GM18858 (cell line): ENCODE measurements around the gene FBLL1.
"Not testable (repeated sequence)": the region's sequence is repeated elsewhere in the genome, so short reads cannot be mapped to it uniquely, and the experiment has no call there.

ENCODE experiments used
- ATAC-seq: cut with Tn5 transposase; IDR thresholded peaks from one replicate; pipeline ENCODE4 v1.9.1; 2021; ENCODE audit not compliant: unreplicated experiment

The FBLL1 gene

DNA sequence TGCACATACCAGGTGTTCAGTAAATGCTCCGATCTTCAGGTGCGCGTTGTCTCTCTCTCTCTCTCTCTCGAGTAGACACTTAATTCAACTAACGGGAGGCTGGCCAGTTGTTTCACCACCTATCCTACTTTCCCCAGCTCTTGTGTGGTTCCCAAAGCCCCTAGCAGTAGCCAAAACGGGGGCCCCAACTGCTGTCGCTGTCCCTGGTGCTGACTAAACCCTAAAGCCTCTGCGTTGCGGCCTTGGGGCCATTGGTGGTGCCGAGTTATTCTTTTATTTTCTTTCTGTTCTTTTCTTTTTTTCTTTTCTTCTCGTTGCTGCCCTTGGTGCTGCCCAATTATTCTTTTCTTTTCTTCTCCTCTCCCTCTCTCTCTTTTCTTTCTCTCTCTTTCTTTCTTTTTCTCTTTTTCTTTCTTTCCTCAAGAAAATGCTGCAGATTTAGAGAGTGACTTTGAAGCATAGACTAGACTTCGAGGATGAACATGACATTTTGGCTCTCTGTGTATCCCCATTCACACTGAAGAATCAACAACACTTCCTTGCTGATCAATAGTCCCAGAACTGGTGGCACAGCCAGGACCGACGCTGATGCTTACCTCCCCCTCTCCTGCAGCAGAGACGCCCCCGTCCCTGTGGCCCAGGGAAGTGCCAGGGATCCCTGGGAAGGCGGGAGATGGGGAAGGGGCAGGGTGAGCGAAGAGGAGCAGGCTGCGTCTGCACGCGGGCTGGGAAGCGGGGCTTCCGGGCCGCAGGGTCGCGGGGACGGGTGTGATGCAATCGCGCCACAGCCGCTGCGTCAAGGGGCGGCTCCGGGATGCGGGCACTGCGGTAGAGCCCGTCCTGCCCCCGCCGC lies at the start of gene FBLL1:
TSS of gene FBLL1 (plus strand) at position 785 of the 853 bp plus-strand sequence. CDS start 200 bp downstream, outside the sequence.
- no peak for ATAC-seq

DNA sequence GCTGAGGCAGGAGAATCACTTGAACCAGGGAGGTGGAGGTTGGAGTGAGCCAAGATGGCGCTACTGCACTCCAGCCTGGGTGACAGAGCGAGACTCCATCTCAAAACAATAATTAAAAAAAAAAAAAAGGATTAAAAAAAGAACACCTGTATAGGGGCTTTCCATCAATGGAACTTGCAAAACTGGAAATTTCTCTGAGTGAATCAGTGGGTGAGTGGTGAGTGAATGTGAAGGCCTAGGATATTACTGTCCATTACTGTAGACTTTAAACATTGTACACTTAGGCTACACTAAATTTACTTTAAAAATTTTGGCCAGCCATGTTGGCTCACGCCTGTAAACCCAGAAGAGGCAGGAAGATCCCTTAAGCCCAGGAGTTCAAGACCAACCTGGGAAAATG lies 48.5 kb upstream of the FBLL1 start:
- no peak for ATAC-seq

GRCh38 chr5:168481330-168481788 lies 47.7 kb upstream of the FBLL1 start:
- ATAC-seq = peak; percentile 95

DNA sequence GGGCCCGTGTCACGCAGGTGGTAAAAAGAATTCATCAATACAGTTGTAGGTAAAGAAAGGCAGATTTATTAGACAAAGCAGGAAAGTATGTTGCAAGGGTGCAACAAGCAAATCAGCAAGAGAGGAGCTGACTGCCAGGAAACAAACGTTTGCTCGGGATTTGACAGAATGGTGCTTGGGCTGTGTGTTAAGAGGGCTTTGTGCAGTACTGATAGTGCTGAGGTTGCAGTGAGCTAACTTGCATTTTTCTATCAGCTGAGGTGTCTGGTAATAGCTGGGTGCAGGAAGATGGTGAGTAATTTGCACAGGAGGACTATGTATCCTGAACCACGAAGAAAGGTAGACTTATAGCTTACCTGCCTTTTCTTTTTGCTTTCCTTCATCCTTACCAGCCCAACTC lies 46.7 kb upstream of the FBLL1 start:
- no peak for ATAC-seq

DNA sequence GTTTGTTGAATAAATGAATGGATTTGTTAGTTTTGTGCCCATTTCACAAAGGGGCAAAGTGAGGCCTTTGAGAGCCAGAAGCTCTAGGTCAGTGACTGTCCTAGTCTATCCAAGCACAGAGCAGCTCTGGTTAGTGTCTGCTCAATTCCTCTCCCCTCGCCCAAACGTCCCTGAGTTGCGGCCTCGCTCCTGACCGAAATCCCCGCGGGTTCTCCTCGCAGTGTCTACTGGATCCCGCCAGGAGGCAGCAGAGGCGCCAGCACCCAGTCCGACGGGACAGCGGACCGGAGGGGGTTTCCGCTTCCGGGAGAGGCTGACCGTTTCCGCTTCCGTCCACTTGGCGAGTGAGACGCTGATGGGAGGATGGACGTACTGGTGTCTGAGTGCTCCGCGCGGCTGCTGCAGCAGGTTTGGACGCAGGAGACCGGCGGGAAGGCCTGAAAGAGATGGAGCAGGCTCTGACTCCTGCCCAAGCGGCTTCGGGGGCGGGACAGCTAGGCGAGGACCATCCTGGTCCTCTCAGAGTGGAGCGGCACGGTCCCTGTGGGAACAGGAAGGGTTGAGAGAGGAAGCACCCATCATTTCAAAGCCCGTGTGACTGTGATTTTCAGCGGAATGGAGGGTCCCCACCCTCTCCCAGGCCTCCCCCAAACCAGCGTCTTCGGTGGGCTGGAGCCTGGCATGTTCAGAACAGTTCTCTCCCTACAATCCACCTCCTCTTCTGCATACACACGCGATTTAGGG lies 42.8 kb upstream of the FBLL1 start, which contains the start of gene RARS1:
TSS of gene RARS1 (plus strand) at position 336 of the 744 bp plus-strand sequence. CDS start at position 364, 28 bp downstream.
- peak; percentile 76 for ATAC-seq

- no peak for ATAC-seq
Observed at GRCh38 chr5:168489059-168489458, 40.0 kb upstream of the FBLL1 start.

DNA sequence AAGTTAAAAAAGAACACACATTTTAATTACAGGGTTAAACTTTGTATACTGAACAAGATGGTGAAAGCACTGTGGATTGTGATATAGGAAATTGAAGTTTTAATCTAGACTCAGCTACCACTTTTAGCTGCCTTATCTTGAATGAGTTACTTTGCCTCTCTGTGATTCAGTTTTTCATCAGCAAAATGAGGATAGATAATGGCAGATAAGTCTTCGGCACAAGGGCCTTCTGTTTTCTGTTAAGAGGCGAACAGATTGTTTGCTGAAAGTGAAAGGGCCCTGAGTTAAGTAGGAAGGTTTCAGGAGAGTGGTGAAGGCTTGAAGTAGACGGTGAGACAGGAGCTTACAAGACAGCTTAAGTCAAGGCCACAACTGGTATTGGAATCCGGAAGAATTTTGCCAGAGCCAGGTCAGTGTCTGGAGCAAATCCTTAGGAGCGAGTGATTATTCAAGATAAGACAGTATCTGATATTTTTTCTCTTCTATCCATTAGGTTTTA lies 35.0 kb upstream of the FBLL1 start:
- ATAC-seq = no peak

DNA sequence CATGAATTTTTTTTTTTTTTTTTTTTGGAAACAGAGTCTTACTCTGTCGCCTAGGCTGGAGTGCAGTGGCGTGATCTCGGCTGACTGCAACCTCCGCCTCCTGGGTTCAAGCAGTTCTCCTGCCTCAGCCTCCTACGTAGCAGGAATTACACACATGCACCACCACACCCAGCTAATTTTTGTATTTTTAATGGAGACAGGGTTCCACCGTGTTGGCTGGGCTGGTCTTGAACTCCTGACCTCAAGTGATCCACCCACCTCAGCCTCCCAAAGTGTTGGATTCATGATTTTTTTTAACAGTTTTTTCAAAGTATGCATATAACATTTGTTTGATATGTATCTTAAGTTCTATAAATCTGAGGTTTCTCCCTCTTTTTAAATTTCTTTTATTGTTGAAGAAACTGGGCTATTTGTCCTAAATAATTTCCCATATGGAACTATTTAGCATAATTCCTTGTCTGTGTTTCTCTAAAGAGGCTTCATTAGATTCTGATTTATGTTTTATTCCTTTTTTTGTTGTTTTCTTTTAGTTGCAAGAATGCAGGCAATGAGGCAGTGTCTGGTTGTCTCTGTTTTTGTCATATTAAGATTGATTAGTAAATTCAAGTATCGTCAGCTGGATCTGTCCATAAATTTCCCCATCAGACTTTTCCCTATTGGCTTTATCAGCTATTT lies 26.4 kb upstream of the FBLL1 start:
- ATAC-seq = no peak

- no peak for ATAC-seq
Observed at GRCh38 chr5:168513861-168514428, 15.2 kb upstream of the FBLL1 start.

GRCh38 chr5:168525856-168526255 lies 3.2 kb upstream of the FBLL1 start:
- no peak for ATAC-seq

DNA sequence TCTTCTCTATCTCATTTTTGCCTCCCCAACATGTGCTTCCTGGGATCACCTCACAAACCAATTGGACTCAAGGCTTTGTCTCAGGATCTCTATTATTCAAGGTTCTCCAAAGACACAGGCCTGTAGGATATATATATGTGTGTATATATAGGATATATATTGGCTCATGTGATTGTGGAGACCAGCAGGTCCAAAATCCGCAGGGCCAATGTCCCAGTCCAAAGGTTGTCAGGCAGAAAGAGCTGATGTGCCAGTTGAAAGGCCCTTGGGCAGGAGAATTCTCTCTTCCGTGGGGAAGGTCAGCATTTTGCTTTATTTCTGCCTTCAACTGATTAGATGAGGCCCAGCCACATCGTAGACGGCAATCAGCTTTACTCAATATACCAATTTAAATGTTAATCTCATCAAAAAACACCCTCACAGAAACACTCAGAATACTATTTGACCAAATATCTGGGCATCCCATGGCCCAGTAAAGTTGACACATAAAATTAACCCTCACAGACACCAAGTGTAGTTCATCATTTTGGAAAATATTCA lies 1.3 kb upstream of the FBLL1 start:
- no peak for ATAC-seq

DNA sequence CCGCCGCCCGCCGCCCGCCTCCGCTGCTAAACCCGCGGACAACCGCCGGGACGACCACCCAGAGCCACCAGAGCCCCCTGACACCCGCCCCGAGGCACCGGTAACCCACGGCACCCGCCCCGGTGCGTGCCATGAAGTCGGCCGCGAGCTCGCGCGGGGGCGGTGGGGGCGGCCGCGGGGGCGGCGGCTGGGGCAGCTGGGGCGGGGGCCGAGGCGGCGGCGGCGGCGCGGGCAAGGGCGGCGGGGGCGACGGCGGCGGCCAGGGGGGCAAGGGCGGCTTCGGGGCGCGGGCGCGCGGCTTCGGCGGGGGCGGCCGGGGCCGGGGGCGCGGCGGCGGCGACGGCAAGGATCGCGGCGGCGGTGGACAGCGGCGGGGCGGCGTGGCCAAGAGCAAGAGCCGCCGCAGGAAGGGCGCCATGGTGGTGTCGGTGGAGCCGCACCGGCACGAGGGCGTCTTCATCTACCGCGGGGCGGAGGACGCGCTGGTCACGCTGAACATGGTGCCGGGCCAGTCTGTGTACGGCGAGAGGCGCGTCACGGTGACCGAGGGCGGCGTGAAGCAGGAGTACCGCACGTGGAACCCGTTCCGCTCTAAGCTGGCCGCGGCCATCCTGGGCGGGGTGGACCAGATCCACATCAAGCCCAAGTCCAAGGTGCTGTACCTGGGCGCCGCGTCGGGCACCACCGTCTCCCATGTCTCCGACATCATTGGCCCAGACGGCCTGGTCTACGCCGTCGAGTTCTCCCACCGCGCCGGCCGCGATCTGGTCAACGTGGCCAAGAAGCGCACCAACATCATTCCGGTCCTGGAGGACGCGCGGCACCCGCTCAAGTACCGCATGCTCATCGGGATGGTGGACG lies 499 bp downstream of the FBLL1 start:
- no peak for ATAC-seq

DNA sequence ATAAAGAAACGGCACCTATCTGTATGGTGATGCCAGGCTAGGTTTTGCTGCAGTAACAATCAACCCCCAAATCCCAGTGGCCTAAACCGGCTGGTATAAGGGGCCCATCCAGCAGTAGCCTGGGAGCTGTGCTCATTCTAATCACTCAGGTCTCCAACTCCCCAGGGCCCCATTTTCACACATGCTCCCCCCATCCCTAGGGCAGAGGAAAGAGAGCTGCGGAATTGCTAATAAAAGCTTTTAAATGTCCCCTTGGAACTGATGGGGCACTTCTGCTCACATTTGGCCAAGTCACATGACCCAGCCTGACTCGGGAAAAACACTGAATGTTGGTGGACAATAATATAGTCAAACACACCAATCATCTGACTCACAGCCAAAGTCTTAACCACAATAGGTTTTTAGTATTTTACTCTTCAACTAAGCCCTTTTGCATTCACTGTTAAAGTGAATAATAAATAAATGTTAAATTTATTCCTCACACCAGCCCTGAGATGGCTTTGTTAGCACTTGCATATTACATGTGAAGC lies 1.6 kb downstream of the FBLL1 start:
- no peak for ATAC-seq

DNA sequence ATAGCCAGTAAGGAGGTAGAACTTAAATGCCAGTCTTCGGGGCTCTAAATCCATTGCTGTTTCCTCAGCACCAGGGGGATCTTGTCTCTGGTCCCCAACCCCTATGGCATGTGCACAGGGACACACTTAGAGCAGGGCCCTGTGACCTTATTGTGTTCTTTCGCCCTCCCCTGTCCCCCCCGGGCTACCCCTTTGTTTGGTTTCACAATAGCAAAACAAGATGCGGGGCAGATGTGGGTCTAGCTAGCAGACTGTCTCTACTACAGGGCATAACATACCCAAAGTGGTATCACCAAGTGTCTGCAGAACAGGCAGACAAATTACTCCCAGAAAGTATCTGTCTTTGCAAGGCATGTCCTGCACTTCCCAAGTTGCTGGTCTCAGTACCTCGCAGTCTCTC lies 2.1 kb downstream of the FBLL1 start:
- no peak for ATAC-seq

DNA sequence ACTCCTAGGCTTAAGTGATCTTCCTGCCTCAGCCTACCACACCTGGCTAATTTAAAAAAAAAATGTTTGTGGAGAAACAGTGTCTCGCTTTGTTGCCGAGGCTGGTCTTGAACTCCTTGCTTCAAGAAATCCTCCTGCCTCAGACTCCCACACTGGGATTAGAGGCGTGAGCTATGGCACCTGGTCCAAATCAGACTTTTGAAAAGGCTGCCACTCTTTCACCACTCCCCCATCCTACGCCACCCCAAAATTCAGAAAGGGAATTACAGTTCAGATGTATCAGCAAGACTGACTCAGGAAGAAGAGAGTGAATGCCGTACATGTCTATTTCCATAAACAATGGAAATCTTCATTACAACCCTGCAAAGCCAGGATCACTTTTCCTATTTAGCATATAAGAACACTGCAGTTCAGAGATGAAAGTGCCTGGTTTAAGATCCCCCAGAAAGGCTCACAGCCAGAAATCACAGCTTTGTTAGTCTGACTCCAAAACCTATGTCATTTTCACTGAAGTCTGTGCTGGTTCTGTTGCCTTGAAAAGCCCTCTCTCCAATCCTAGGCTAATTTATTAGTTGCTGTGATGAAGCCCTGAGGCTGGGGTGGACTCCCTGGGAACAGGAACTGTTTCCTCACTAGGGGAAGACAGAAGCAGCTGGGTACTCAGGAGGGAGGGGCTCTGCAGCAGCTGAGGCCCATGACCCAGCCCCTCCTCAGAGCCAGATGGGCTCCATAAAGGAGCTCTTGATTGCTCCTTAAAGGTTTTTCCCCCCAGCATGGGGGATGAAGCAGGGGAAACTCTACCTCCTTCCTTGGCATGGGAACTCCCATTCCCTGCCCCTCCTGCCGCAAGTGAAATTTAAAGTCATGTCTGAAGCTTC lies 3.1 kb downstream of the FBLL1 start:
- no peak for ATAC-seq

DNA sequence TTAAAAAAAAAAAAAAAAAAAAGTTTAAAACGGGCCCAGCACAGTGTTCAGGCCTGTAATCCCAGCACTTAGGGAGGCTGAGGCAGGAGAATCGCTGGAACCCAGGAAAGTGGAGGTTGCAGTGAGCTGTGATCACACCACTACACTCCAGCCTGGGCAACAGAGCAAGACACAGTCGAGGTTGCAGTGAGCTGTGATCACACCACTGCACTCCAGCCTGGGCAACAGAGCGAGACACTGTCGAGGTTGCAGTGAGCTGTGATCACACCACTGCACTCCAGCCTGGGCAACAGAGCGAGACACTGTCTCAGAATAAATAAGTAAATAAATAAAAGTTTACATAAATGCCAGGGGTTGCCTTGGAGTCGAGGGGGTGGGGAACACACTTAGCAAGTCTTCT lies 5.2 kb downstream of the FBLL1 start:
- ATAC-seq = not testable (repeated sequence)

GRCh38 chr5:168537176-168537575 lies 8.1 kb downstream of the FBLL1 start:
- ATAC-seq = no peak

GRCh38 chr5:168549554-168549953 lies 20.4 kb downstream of the FBLL1 start:
- ATAC-seq = no peak
